ENCODE data around the gene NDUFB8. TPM values are rescaled to one million over a fixed set of nuclear protein-coding genes. Genes with fewer than 3 reads are reported as not detected.

The NDUFB8 gene
- total and polyA plus RNA-seq, 2 donors from 2014 or later = 162 to 638 TPM

- FAIRE-seq = no peak
- H3K9me3 ChIP-seq (ENCODE audit: control insufficient read depth in 2 of 3, insufficient read depth in 1 of 3, low read length in 3 of 3) = no peaks in the 10 kb centered on the region
- H3K27ac ChIP-seq (ENCODE audit: low read depth in 2 of 2, low read length in 2 of 2) = no peak overlapping the region
- no peaks in the 10 kb centered on the region for H3K27me3 ChIP-seq (ENCODE audit: control insufficient read depth, insufficient read depth, low read length)
- TF ChIP-seq CTCF (IDR thresholded peaks at IDR 0.05; ENCODE audit: borderline replicate concordance, extremely low read depth, insufficient read depth) = no peak
- H3K36me3 ChIP-seq (ENCODE audit: control insufficient read depth in 2 of 3, insufficient read depth in 3 of 3, low read length in 3 of 3) = peaks cover 0 to 31% (median 16%) of the 10 kb centered on the region in 3 donors
- DNase-seq = no peak
- no peak overlapping the region for H3K4me3 ChIP-seq (ENCODE audit: low read length in 3 of 3)
- intact Hi-C loops (cut with DNase I) = no loop called here
- no peaks in the 10 kb centered on the region for H3K4me1 ChIP-seq (ENCODE audit: control insufficient read depth in 2 of 3, insufficient read depth in 2 of 3, low read depth in 1 of 3, low read length in 3 of 3)
- H3K9ac ChIP-seq (ENCODE audit: low read length in 3 of 3) = no peak overlapping the region
Measured at GRCh38 chr10:100496567-100496966, 33.1 kb downstream of the NDUFB8 start.

GRCh38 chr10:100490531-100490930, 39.1 kb downstream of the NDUFB8 start:
- H3K9me3 ChIP-seq (ENCODE audit: control insufficient read depth in 2 of 3, insufficient read depth in 1 of 3, low read length in 3 of 3) = no peaks in the 10 kb centered on the region
- H3K27ac ChIP-seq (ENCODE audit: low read depth in 2 of 2, low read length in 2 of 2) = no peak overlapping the region
- no peak overlapping the region for H3K4me3 ChIP-seq (ENCODE audit: low read length in 3 of 3)
- peaks cover 0 to 12% (median 10%) of the 10 kb centered on the region in 3 donors for H3K36me3 ChIP-seq (ENCODE audit: control insufficient read depth in 2 of 3, insufficient read depth in 3 of 3, low read length in 3 of 3)
- H3K27me3 ChIP-seq (ENCODE audit: control insufficient read depth, insufficient read depth, low read length) = no peaks in the 10 kb centered on the region
- no peak for TF ChIP-seq CTCF (IDR thresholded peaks at IDR 0.05; ENCODE audit: borderline replicate concordance, extremely low read depth, insufficient read depth)
- no peak for DNase-seq
- no peak for FAIRE-seq
- no peaks in the 10 kb centered on the region for H3K4me1 ChIP-seq (ENCODE audit: control insufficient read depth in 2 of 3, insufficient read depth in 2 of 3, low read depth in 1 of 3, low read length in 3 of 3)
- intact Hi-C loops (cut with DNase I) = no loop called here
- H3K9ac ChIP-seq (ENCODE audit: low read length in 3 of 3) = no peak overlapping the region

- no peak overlapping the region for H3K27ac ChIP-seq (ENCODE audit: low read depth in 2 of 2, low read length in 2 of 2)
- intact Hi-C loops (cut with DNase I) = no loop called here
- no peak for TF ChIP-seq CTCF (IDR thresholded peaks at IDR 0.05; ENCODE audit: borderline replicate concordance, extremely low read depth, insufficient read depth)
Measured at GRCh38 chr10:100489396-100489795, 40.3 kb downstream of the NDUFB8 start.

GRCh38 chr10:100487529-100487928, 42.1 kb downstream of the NDUFB8 start:
- DNase-seq (no peak), FAIRE-seq (no peak)
- no peak overlapping the region for H3K4me3 ChIP-seq (ENCODE audit: low read length in 3 of 3)
- TF ChIP-seq CTCF (IDR thresholded peaks at IDR 0.05; ENCODE audit: borderline replicate concordance, extremely low read depth, insufficient read depth) = no peak
- no peaks in the 10 kb centered on the region for H3K9me3 ChIP-seq (ENCODE audit: control insufficient read depth in 2 of 3, insufficient read depth in 1 of 3, low read length in 3 of 3)
- peaks cover 0 to 12% (median 5%) of the 10 kb centered on the region in 3 donors for H3K36me3 ChIP-seq (ENCODE audit: control insufficient read depth in 2 of 3, insufficient read depth in 3 of 3, low read length in 3 of 3)
- H3K27ac ChIP-seq (ENCODE audit: low read depth in 2 of 2, low read length in 2 of 2) = no peak overlapping the region
- H3K4me1 ChIP-seq (ENCODE audit: control insufficient read depth in 2 of 3, insufficient read depth in 2 of 3, low read depth in 1 of 3, low read length in 3 of 3) = peaks cover 0 to 5% (median 0%) of the 10 kb centered on the region in 3 donors
- H3K9ac ChIP-seq (ENCODE audit: low read length in 3 of 3) = no peak overlapping the region
- intact Hi-C loops (cut with DNase I) = no loop called here
- no peaks in the 10 kb centered on the region for H3K27me3 ChIP-seq (ENCODE audit: control insufficient read depth, insufficient read depth, low read length)

More at GRCh38 chr10:100489396-100489795, 40.3 kb downstream of the NDUFB8 start:
- Histone ChIP-seq H3K9me3 (ENCODE audit: control insufficient read depth in 2 of 3, insufficient read depth in 1 of 3, low read length in 3 of 3) (no peaks in the 10 kb centered on the region), H3K9ac (ENCODE audit: low read length in 3 of 3) (no peak overlapping the region), H3K4me3 (ENCODE audit: low read length in 3 of 3) (no peak overlapping the region), H3K36me3 (ENCODE audit: control insufficient read depth in 2 of 3, insufficient read depth in 3 of 3, low read length in 3 of 3) (peaks cover 0 to 12% (median 5%) of the 10 kb centered on the region in 3 donors), H3K4me1 (ENCODE audit: control insufficient read depth in 2 of 3, insufficient read depth in 2 of 3, low read depth in 1 of 3, low read length in 3 of 3) (no peaks in the 10 kb centered on the region), H3K27me3 (ENCODE audit: control insufficient read depth, insufficient read depth, low read length) (no peaks in the 10 kb centered on the region)
- FAIRE-seq (no peak), DNase-seq (no peak)

Data from kidney (tissue), 14 donors.